Ectodermal cell (in vitro differentiated cells): ENCODE measurements around the gene ZBTB7C.

ENCODE experiments used
- H3K27ac ChIP-seq: 2 replicates; pipeline ENCODE4 v1.7.0; 2013; ENCODE audit warnings: mild to moderate bottlenecking, low read depth, low read length; ENCODE audit not compliant: insufficient read depth, poor library complexity, severe bottlenecking
- H3K27me3 ChIP-seq: 2 replicates; pipeline ENCODE4 v1.7.0; 2013; ENCODE audit warnings: mild to moderate bottlenecking, low read length; ENCODE audit not compliant: insufficient read depth, control insufficient read depth, poor library complexity, severe bottlenecking
- H3K36me3 ChIP-seq: one replicate; pipeline ENCODE4 v1.7.0; 2013; ENCODE audit warnings: low read length; ENCODE audit not compliant: control insufficient read depth, insufficient read depth
- H3K4me1 ChIP-seq: one replicate; pipeline ENCODE4 v1.7.0; 2013; ENCODE audit warnings: low read length; ENCODE audit not compliant: control insufficient read depth, insufficient read depth
- H3K4me3 ChIP-seq: 2 replicates; pipeline ENCODE4 v1.7.0; 2013; ENCODE audit warnings: low read depth, low read length, control low read depth; ENCODE audit not compliant: insufficient read depth
- H3K9me3 ChIP-seq: 2 replicates; pipeline ENCODE4 v1.7.0; 2013; ENCODE audit warnings: mild to moderate bottlenecking, low read length, moderate library complexity; ENCODE audit not compliant: control insufficient read depth
- WGBS, 2 experiments: methylation state at CpG; one replicate each; pipeline ENCODE4 v1.1.7; 2013; ENCODE audit warnings: missing lambda C conversion rate in 2 of 2; 5-methylcytosine and 5-hydroxymethylcytosine counted together

ZBTB7C gene

GRCh38 chr18:48208432-48209140 is 200.6 kb downstream of the ZBTB7C start:
- H3K4me3 ChIP-seq = no peak overlapping the region

GRCh38 chr18:48207733-48208132 is 201.4 kb downstream of the ZBTB7C start:
- Histone ChIP-seq H3K4me1 (no peaks in the 10 kb centered on the region), H3K4me3 (no peak overlapping the region), H3K27me3 (no peaks in the 10 kb centered on the region), H3K27ac (no peak overlapping the region), H3K36me3 (no peaks in the 10 kb centered on the region), H3K9me3 (no peaks in the 10 kb centered on the region)
- 94 to 95% methylated on average over 2 of the region's 2 CpGs for WGBS, 2 experiments

More at GRCh38 chr18:48208432-48209140, 200.6 kb downstream of the ZBTB7C start:
- Histone ChIP-seq H3K27me3 (no peaks in the 10 kb centered on the region), H3K27ac (no peak overlapping the region), H3K36me3 (no peaks in the 10 kb centered on the region), H3K4me1 (no peaks in the 10 kb centered on the region), H3K9me3 (no peaks in the 10 kb centered on the region)
- 31 to 67% methylated on average over 2 to 4 of the region's 4 CpGs for WGBS, 2 experiments

GRCh38 chr18:48206887-48207286 is 202.3 kb downstream of the ZBTB7C start:
- H3K36me3 ChIP-seq = no peaks in the 10 kb centered on the region
- no peak overlapping the region for H3K27ac ChIP-seq
- no peaks in the 10 kb centered on the region for H3K27me3 ChIP-seq
- H3K4me1 ChIP-seq = no peaks in the 10 kb centered on the region
- WGBS, 2 experiments = 96 to 100% methylated on average over 1 to 3 of the region's 4 CpGs
- H3K4me3 ChIP-seq = no peak overlapping the region
- no peaks in the 10 kb centered on the region for H3K9me3 ChIP-seq

- Histone ChIP-seq H3K27me3 (no peaks in the 10 kb centered on the region), H3K4me1 (no peaks in the 10 kb centered on the region), H3K9me3 (no peaks in the 10 kb centered on the region), H3K36me3 (no peaks in the 10 kb centered on the region), H3K27ac (no peak overlapping the region), H3K4me3 (no peak overlapping the region)
- WGBS, 2 experiments = 92 to 93% methylated on average over 6 of the region's 6 CpGs
Measured at GRCh38 chr18:48203961-48204666, 205.1 kb downstream of the ZBTB7C start.

GRCh38 chr18:48203288-48203945 is 205.8 kb downstream of the ZBTB7C start:
- H3K27me3 ChIP-seq = no peaks in the 10 kb centered on the region
- no peak overlapping the region for H3K27ac ChIP-seq
- no peaks in the 10 kb centered on the region for H3K4me1 ChIP-seq
- H3K4me3 ChIP-seq = no peak overlapping the region
- WGBS, 2 experiments = 88 to 94% methylated on average over 4 of the region's 4 CpGs
- no peaks in the 10 kb centered on the region for H3K36me3 ChIP-seq
- no peaks in the 10 kb centered on the region for H3K9me3 ChIP-seq

- Histone ChIP-seq H3K27me3 (no peaks in the 10 kb centered on the region), H3K4me3 (no peak overlapping the region), H3K27ac (no peak overlapping the region), H3K4me1 (no peaks in the 10 kb centered on the region), H3K9me3 (no peaks in the 10 kb centered on the region), H3K36me3 (no peaks in the 10 kb centered on the region)
- WGBS, 2 experiments = 83 to 86% methylated on average over 14 to 15 of the region's 15 CpGs
Measured at GRCh38 chr18:48202350-48203260, 206.6 kb downstream of the ZBTB7C start.

GRCh38 chr18:48202006-48202348 is 207.2 kb downstream of the ZBTB7C start:
- WGBS, 2 experiments = 90% methylated on average over 9 of the region's 9 CpGs
- no peak overlapping the region for H3K4me3 ChIP-seq
- no peak overlapping the region for H3K27ac ChIP-seq
- no peaks in the 10 kb centered on the region for H3K36me3 ChIP-seq
- H3K4me1 ChIP-seq = no peaks in the 10 kb centered on the region
- no peaks in the 10 kb centered on the region for H3K9me3 ChIP-seq
- H3K27me3 ChIP-seq = no peaks in the 10 kb centered on the region

- Histone ChIP-seq H3K27me3 (no peaks in the 10 kb centered on the region), H3K4me3 (no peak overlapping the region), H3K36me3 (no peaks in the 10 kb centered on the region), H3K9me3 (no peaks in the 10 kb centered on the region), H3K4me1 (no peaks in the 10 kb centered on the region), H3K27ac (no peak overlapping the region)
- WGBS, 2 experiments = 83 to 86% methylated on average over 10 of the region's 10 CpGs
Measured at GRCh38 chr18:48201337-48202005, 207.7 kb downstream of the ZBTB7C start.

GRCh38 chr18:48200631-48201336 is 208.4 kb downstream of the ZBTB7C start:
- Histone ChIP-seq H3K4me3 (no peak overlapping the region), H3K27ac (no peak overlapping the region)

More at GRCh38 chr18:48200631-48201336, 208.4 kb downstream of the ZBTB7C start:
- Histone ChIP-seq H3K27me3 (no peaks in the 10 kb centered on the region), H3K36me3 (no peaks in the 10 kb centered on the region), H3K4me1 (no peaks in the 10 kb centered on the region), H3K9me3 (no peaks in the 10 kb centered on the region)
- WGBS, 2 experiments = 84% methylated on average over 11 of the region's 11 CpGs
